A549 (cell line): ENCODE data around the gene SERPINE2. TPM values are rescaled to one million over a fixed set of nuclear protein-coding genes. Genes with fewer than 3 reads are reported as not detected.

Source experiments
- ATAC-seq, 2 experiments: fragments of 200-7000 bp in 1 of 2; fragments of >200 bp in 1 of 2; cut with Nextera tagmentation in 1 of 2; cut with Tn5 transposase in 1 of 2; 3 replicates each; pipeline versions ENCODE4 v1.8.0 to v1.9.1; 2018 to 2020; ENCODE audit warnings: mild to moderate bottlenecking in 1 of 2, moderate library complexity in 1 of 2
- CTCF ChIA-PET: fragments of 300-600 bp; sonication (Branson Sonifier 250); formaldehyde crosslinking; extraction: SDS; loops from one replicate; lab custom pipeline; 2021; ENCODE audit warnings: antibody characterized with exemption, inconsistent platforms; lab: Yijun Ruan, JAX
- POLR2A ChIA-PET: fragments of 350-600 bp; formaldehyde crosslinking; extraction: SDS; loops from one replicate; lab custom pipeline; 2021; ENCODE audit warnings: antibody characterized with exemption, inconsistent platforms; lab: Yijun Ruan, JAX
- DNase-seq, 2 experiments: peaks; one replicate each; pipeline versions ENCODE4 v3.0.0 to v3.0.0-alpha.2; 2011 to 2016; ENCODE audit warnings: low read depth in 1 of 2, low spot score in 1 of 2
- FAIRE-seq: peaks from 2 replicates; lab custom pipeline; 2011; peaks lifted over from hg19 to GRCh38; lab: Jason Lieb, UNC
- H3K27ac ChIP-seq, 2 experiments: fragments of >200 bp; sonication (Bioruptor Twin); formaldehyde crosslinking; 3 replicates each; pipeline ENCODE4 v1.5.1; 2016 to 2017
- H3K4me1 ChIP-seq: fragments of >200 bp; sonication (Bioruptor Twin); formaldehyde crosslinking; 3 replicates; pipeline ENCODE4 v1.6.1; 2016
- H3K4me2 ChIP-seq: fragments of >200 bp; sonication (Bioruptor Twin); formaldehyde crosslinking; 3 replicates; pipeline ENCODE4 v1.6.1; 2016
- H3K4me3 ChIP-seq: fragments of >200 bp; sonication (Bioruptor Twin); formaldehyde crosslinking; 3 replicates; pipeline ENCODE4 v1.5.1; 2016
- H3K9me3 ChIP-seq: fragments of >200 bp; sonication (Bioruptor Twin); formaldehyde crosslinking; 3 replicates; pipeline ENCODE4 v1.6.1; 2016
- CBX8 ChIP-seq: fragments of 200-600 bp; sonication (generic); IDR thresholded peaks from 2 replicates; pipeline ENCODE4 v1.6.1; 2016
- CHD2 ChIP-seq: fragments of 150-350 bp; IDR thresholded peaks from 2 replicates; pipeline ENCODE4 v1.6.1; 2014; ENCODE audit warnings: low read length; ENCODE audit not compliant: partially characterized antibody
- CTCF ChIP-seq: fragments of >200 bp; sonication (Bioruptor Twin); formaldehyde crosslinking; IDR thresholded peaks from 3 replicates; pipeline ENCODE4 v1.5.1; 2016
- EHF ChIP-seq: fragments of 250-450 bp; sonication (Bioruptor Pico); IDR thresholded peaks from 2 replicates; pipeline ENCODE4 v1.5.0; 2020; ENCODE audit warnings: mild to moderate bottlenecking
- EHMT2 ChIP-seq: fragments of 200-600 bp; sonication (generic); IDR thresholded peaks from 2 replicates; pipeline ENCODE4 v1.6.1; 2016; ENCODE audit warnings: antibody characterized with exemption, low read depth, mild to moderate bottlenecking, moderate library complexity
- ELK1 ChIP-seq: fragments of 150-350 bp; IDR thresholded peaks from 2 replicates; pipeline ENCODE4 v1.6.1; 2014; ENCODE audit warnings: low read depth, mild to moderate bottlenecking, low read length
- EP300 ChIP-seq, 2 experiments: fragments of >200 bp; sonication (Bioruptor Twin); formaldehyde crosslinking; IDR thresholded peaks; 2 replicates in 1 of 2; 3 replicates in 1 of 2; pipeline ENCODE4 v1.6.1; 2016 to 2017
- ESRRA ChIP-seq: fragments of 150-350 bp; IDR thresholded peaks from 2 replicates; pipeline ENCODE4 v1.6.1; 2014; ENCODE audit warnings: mild to moderate bottlenecking, low read length, borderline replicate concordance
- HOXA7 ChIP-seq: fragments of 250-450 bp; sonication (Bioruptor Pico); IDR thresholded peaks from 2 replicates; pipeline ENCODE4 v1.5.0; 2020; ENCODE audit warnings: mild to moderate bottlenecking, moderate library complexity
- JUN ChIP-seq, 2 experiments: fragments of >200 bp; sonication (Bioruptor Twin); formaldehyde crosslinking; IDR thresholded peaks; 2 replicates in 1 of 2; 3 replicates in 1 of 2; pipeline ENCODE4 v1.6.1; 2016 to 2017
- KDM1A ChIP-seq: fragments of 200-600 bp; sonication (generic); IDR thresholded peaks from 2 replicates; pipeline ENCODE4 v1.6.1; 2016; ENCODE audit warnings: low read depth, mild to moderate bottlenecking
- MYC ChIP-seq: IDR thresholded peaks from 2 replicates; pipeline ENCODE4 v1.6.1; 2012; ENCODE audit warnings: mild to moderate bottlenecking, inconsistent platforms, low read length, improper control_type of control experiment, borderline replicate concordance
- NPAS2 ChIP-seq: fragments of 250-450 bp; sonication (Bioruptor Pico); IDR thresholded peaks from 2 replicates; pipeline ENCODE4 v1.8.0; 2022; ENCODE audit warnings: mild to moderate bottlenecking, moderate library complexity, borderline replicate concordance
- PBX3 ChIP-seq: IDR thresholded peaks from 2 replicates; pipeline ENCODE4 v1.6.1; 2012
- POLR2AphosphoS2 ChIP-seq: conservative IDR thresholded peaks from 2 replicates; pipeline ENCODE4 v1.6.1; 2012; ENCODE audit warnings: low read length, improper control_type of control experiment, inconsistent platforms
- RAD21 ChIP-seq, 2 experiments: fragments of >200 bp in 1 of 2; sonication (Bioruptor Twin) in 1 of 2; formaldehyde crosslinking in 1 of 2; IDR thresholded peaks in 1 of 2; conservative IDR thresholded peaks in 1 of 2; 2 replicates in 1 of 2; 3 replicates in 1 of 2; pipeline ENCODE4 v1.6.1; 2012 to 2018; ENCODE audit warnings: inconsistent platforms in 1 of 2
- SMC3 ChIP-seq: fragments of >200 bp; sonication (Bioruptor Twin); formaldehyde crosslinking; IDR thresholded peaks from 3 replicates; pipeline ENCODE4 v1.6.1; 2018; ENCODE audit warnings: inconsistent platforms
- TP53 ChIP-seq: fragments of 250-450 bp; sonication (Bioruptor Pico); IDR thresholded peaks from 2 replicates; pipeline ENCODE4 v1.5.0; 2021; ENCODE audit warnings: mild to moderate bottlenecking, moderate library complexity
- ZC3H11A ChIP-seq: fragments of 450-650 bp; IDR thresholded peaks from 2 replicates; pipeline ENCODE4 v1.6.1; 2014; ENCODE audit warnings: antibody characterized with exemption, mild to moderate bottlenecking
- ZSCAN20 ChIP-seq: fragments of 250-450 bp; sonication (Bioruptor Pico); IDR thresholded peaks from 2 replicates; pipeline ENCODE4 v1.8.0; 2022; ENCODE audit warnings: mild to moderate bottlenecking, moderate library complexity
- WGBS: methylation state at CpG from one replicate; pipeline ENCODE4 v1.1.6; 2017; ENCODE audit errors: missing lambda C conversion rate; 5-methylcytosine and 5-hydroxymethylcytosine counted together
- polyA plus RNA-seq, 4 experiments: library from polyadenylated mRNA; depleted of rRNA in 3 of 4; stranded (reverse); fragments of >200 nt; fragmentation: RNase III in 1 of 4; extraction: RNeasy Plus Mini Kit Qiagen cat#74134 plus additional on column Dnase treatment in 1 of 4; gene quantifications; 2 replicates in 3 of 4; 3 replicates in 1 of 4; pipeline ENCODE4 v1.2.3, GENCODE V29; 2011 to 2017
- TF ChIP-seq, protein P1 (sequence below): IDR thresholded peaks from 2 replicates; pipeline ENCODE4 v1.6.1; 2012
- TF ChIP-seq, protein P2 (sequence below): fragments of 450-650 bp; IDR thresholded peaks from 2 replicates; pipeline ENCODE4 v1.6.1; 2014; ENCODE audit warnings: antibody characterized with exemption

The SERPINE2 gene
- polyA plus RNA-seq, 2 of the 4 experiments (the other 2 are of a cell fraction), result 58.6 to 88.2 TPM

DNA sequence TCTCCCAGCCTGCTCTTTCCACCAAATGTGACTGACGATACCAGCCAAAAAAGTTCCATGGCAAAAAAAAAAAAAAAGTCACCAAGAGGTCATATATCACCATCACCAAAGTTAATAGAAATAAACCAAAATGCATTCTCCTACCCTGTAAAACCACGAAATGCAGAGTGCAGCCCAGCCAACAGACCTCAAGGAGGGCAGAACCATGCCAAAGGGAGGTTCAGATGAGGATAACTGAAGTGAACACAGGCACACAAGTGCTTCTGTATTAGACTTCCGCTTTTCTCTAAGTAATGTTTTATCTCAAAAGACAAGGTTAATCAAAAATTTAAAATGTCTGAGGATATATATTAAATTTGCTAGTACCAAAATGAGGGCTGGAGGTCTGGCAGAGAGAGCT is 5.5 kb downstream of the SERPINE2 start:
- ChIA-PET POLR2A (no interaction called here), CTCF (interaction anchor here (0.7 to 4.7 kb wide), 4 partner anchors 21 to 254 kb away, joined by 3 to 33 read pairs (median 7); no protein-coding TSS in a partner anchor)
- no peak overlapping the region for H3K27ac ChIP-seq
- TF ChIP-seq CTCF (no peak), JUN (IDR thresholded peaks at IDR 0.05) (no peak), EHMT2 (no peak), SMC3 (no peak), KDM1A (no peak), EHF (CRISPR knock-in tag) (no peak), ELK1 (no peak)
- TF ChIP-seq, protein P1, sequence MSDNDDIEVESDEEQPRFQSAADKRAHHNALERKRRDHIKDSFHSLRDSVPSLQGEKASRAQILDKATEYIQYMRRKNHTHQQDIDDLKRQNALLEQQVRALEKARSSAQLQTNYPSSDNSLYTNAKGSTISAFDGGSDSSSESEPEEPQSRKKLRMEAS, result no peak
- TF ChIP-seq, all 56 proteins: peak for 0
- FAIRE-seq (no peak), DNase-seq (no peak), ATAC-seq (no peak)
- H3K4me2 ChIP-seq, result no peak overlapping the region
- H3K4me3 ChIP-seq, result no peak overlapping the region
- WGBS, result 73% methylated on average over 3 of the region's 3 CpGs
- H3K9me3 ChIP-seq, result no peaks in the 10 kb centered on the region
- peaks cover 23% of the 10 kb centered on the region for H3K4me1 ChIP-seq

DNA sequence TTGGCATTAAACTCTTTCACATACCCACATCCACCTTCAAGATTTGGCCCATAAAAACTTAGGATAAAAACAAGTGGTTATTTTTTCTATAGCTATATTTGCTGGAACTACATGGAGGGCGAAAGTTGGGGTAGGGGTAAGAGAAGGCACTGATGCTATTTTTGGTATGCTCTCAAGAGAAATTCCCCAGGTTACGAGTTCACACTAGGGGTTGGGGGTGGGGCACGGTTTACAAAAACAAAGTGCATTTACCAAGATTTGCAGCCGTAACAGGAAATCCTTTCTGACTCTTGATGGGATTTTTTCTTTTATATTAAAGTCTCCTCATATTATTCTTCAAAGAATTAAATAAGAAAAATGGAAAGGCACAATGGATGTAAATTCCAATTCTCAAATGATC is 6.8 kb downstream of the SERPINE2 start:
- CTCF ChIA-PET, result no interaction called here
- Histone ChIP-seq H3K9me3 (no peaks in the 10 kb centered on the region), H3K4me3 (no peak overlapping the region), H3K27ac (no peak overlapping the region), H3K4me1 (peaks cover 17% of the 10 kb centered on the region), H3K4me2 (no peak overlapping the region)
- POLR2A ChIA-PET, result no interaction called here
- ATAC-seq (no peak), FAIRE-seq (no peak), DNase-seq (no peak)
- no peak for TF ChIP-seq TP53 (CRISPR knock-in tag)
- 67% methylated on average over 4 of the region's 4 CpGs for WGBS

GRCh38 chr2:224031358-224031970 is 7.6 kb downstream of the SERPINE2 start:
- Histone ChIP-seq H3K4me1 (peaks cover 8% of the 10 kb centered on the region; the same call in 2 of the 3 replicates), H3K27ac (no peak overlapping the region), H3K9me3 (no peaks in the 10 kb centered on the region), H3K4me3 (no peak overlapping the region), H3K4me2 (no peak overlapping the region)
- DNase-seq (peak in 1 of 2 experiments; percentile 43), ATAC-seq (peak in 1 of 2 experiments; percentile 58; a peak in 3 of 6 replicates), FAIRE-seq (no peak)
- TF ChIP-seq ZSCAN20 (CRISPR knock-in tag) (no peak), CHD2 (no peak)
- TF ChIP-seq, protein P2, sequence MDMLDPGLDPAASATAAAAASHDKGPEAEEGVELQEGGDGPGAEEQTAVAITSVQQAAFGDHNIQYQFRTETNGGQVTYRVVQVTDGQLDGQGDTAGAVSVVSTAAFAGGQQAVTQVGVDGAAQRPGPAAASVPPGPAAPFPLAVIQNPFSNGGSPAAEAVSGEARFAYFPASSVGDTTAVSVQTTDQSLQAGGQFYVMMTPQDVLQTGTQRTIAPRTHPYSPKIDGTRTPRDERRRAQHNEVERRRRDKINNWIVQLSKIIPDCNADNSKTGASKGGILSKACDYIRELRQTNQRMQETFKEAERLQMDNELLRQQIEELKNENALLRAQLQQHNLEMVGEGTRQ, result peak; percentile 90
- ChIA-PET CTCF (interaction anchor here (1.2 to 2.1 kb wide), 3 partner anchors 8 to 251 kb away, joined by 3 to 8 read pairs (median 7); partner anchors contain the start of gene SERPINE2), POLR2A (no interaction called here)
- 79% methylated on average over 10 of the region's 13 CpGs for WGBS

DNA sequence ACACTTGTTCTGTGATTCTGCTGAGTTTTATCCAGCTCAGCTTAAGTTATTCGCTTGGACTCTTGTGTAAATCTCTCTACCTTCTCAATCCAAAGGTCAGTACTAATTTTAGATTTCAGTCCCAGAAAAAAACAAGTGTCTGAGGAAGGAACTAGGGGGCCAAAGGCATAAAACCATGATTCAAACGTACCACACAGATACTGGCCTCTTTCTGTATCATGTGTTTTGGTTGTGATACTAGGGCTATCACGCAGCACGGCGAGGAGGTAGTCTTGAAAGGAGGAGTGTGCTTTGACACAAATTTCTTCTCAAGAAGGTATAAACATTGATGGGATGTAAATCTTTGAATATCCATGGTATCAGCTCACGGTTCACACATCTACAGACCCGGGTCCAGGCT is 8.3 kb downstream of the SERPINE2 start:
- Histone ChIP-seq H3K4me1 (peaks cover 6% of the 10 kb centered on the region; the same call in 2 of the 3 replicates), H3K4me3 (no peak overlapping the region), H3K4me2 (no peak overlapping the region), H3K27ac (no peak overlapping the region), H3K9me3 (no peaks in the 10 kb centered on the region)
- CTCF ChIA-PET, result interaction anchor here (1.2 to 2.1 kb wide), 3 partner anchors 9 to 252 kb away, joined by 3 to 8 read pairs (median 7); partner anchors contain the start of gene SERPINE2
- ATAC-seq, result no peak
- no peak for DNase-seq
- FAIRE-seq, result no peak
- POLR2A ChIA-PET, result no interaction called here
- WGBS, result 85% methylated on average over 7 of the region's 7 CpGs
- TF ChIP-seq HOXA7 (CRISPR knock-in tag) (no peak), POLR2AphosphoS2 (no peak), RAD21 (conservative IDR thresholded peaks at IDR 0.05 in 1 of 2, IDR thresholded peaks at IDR 0.05 in 1 of 2) (no peak), ESRRA (no peak), CTCF (no peak), PBX3 (no peak), ZC3H11A (no peak), MYC (no peak), NPAS2 (CRISPR knock-in tag) (no peak), CBX8 (no peak), EP300 (IDR thresholded peaks at IDR 0.05) (no peak)
